Retinal pigment epithelial cell (primary cell): ENCODE results near the gene SPSB3.

ENCODE experiments used
- DNase-seq: peaks from one replicate; pipeline ENCODE4 v3.0.0-alpha.2; 2010; ENCODE audit warnings: low read depth
- H3K4me3 ChIP-seq: 2 replicates; pipeline ENCODE4 v1.5.1; 2011; ENCODE audit warnings: mild to moderate bottlenecking, low read length, control low read depth, moderate library complexity
- CTCF ChIP-seq: conservative IDR thresholded peaks from 2 replicates; pipeline ENCODE4 v1.5.1; 2011; ENCODE audit warnings: low read depth, low read length, control low read depth, inconsistent platforms

The SPSB3 gene

GRCh38 chr16:1761751-1762150 lies 20.6 kb downstream of the SPSB3 start:
- no peak overlapping the region for H3K4me3 ChIP-seq
- no peak for TF ChIP-seq CTCF
- no peak for DNase-seq

GRCh38 chr16:1760911-1761310 lies 21.5 kb downstream of the SPSB3 start:
- no peak overlapping the region for H3K4me3 ChIP-seq
- DNase-seq: no peak
- no peak for TF ChIP-seq CTCF

GRCh38 chr16:1759511-1759910 lies 22.9 kb downstream of the SPSB3 start:
- DNase-seq: no peak
- no peak for TF ChIP-seq CTCF
- no peak overlapping the region for H3K4me3 ChIP-seq

- no peak for DNase-seq
- TF ChIP-seq CTCF: no peak
- H3K4me3 ChIP-seq: no peak overlapping the region
These were observed 23.4 kb downstream of the SPSB3 start for GRCh38 chr16:1758923-1759322.

GRCh38 chr16:1757714-1758461 lies 24.5 kb downstream of the SPSB3 start:
- TF ChIP-seq CTCF: no peak
- H3K4me3 ChIP-seq: no peak overlapping the region
- DNase-seq: no peak

GRCh38 chr16:1754204-1754603 lies 28.2 kb downstream of the SPSB3 start:
- DNase-seq: no peak
- H3K4me3 ChIP-seq: no peak overlapping the region
- TF ChIP-seq CTCF: no peak

GRCh38 chr16:1752853-1753252 lies 29.5 kb downstream of the SPSB3 start:
- no peak for DNase-seq
- no peak overlapping the region for H3K4me3 ChIP-seq
- TF ChIP-seq CTCF: no peak
